ENCODE data around the gene TMEM45B.

DNA sequence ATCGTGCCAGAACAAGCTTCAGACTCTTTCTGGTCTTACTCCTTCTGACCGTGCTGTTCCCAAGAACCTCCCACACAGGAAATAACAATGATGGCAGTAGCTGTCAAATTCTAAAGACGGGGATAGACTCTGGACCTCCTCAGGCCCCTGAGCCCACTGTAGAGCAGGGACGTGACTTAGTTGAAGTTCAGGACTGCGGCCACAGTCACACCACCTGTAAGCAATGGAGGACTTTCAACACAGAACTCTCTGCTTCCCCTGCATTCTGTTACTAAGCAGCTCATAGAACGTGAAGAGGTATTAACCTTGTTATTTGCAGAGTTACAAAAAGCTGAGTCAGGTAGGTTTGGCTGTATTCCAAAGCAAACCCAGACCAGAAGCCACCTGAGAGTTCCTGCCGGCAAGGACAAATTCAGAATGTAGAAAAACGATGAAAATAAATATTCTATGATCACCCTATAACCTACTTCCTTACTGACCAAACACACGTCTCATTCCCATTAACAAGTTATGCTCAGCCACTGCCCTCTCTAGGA, 12.7 kb downstream of the TMEM45B start:
- no peak for TF ChIP-seq EP300 (IDR thresholded peaks at IDR 0.05; ENCODE audit: borderline replicate concordance in 1 of 2, low read depth in 1 of 2, low read length in 1 of 2)
- TF ChIP-seq, protein P1, sequence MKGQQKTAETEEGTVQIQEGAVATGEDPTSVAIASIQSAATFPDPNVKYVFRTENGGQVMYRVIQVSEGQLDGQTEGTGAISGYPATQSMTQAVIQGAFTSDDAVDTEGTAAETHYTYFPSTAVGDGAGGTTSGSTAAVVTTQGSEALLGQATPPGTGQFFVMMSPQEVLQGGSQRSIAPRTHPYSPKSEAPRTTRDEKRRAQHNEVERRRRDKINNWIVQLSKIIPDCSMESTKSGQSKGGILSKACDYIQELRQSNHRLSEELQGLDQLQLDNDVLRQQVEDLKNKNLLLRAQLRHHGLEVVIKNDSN (IDR thresholded peaks at IDR 0.05; ENCODE audit: borderline replicate concordance, low read depth): no peak
- no peak for TF ChIP-seq TCF12 (IDR thresholded peaks at IDR 0.05)
- TF ChIP-seq POLR2AphosphoS5 (IDR thresholded peaks at IDR 0.05; ENCODE audit: low read depth, low read length): no peak
- no peak for TF ChIP-seq SMC3 (IDR thresholded peaks at IDR 0.05; ENCODE audit: low read depth, low read length)
- no peak for TF ChIP-seq FOSL2 (IDR thresholded peaks at IDR 0.05; ENCODE audit: borderline replicate concordance, low read depth)
- TF ChIP-seq, protein P2, sequence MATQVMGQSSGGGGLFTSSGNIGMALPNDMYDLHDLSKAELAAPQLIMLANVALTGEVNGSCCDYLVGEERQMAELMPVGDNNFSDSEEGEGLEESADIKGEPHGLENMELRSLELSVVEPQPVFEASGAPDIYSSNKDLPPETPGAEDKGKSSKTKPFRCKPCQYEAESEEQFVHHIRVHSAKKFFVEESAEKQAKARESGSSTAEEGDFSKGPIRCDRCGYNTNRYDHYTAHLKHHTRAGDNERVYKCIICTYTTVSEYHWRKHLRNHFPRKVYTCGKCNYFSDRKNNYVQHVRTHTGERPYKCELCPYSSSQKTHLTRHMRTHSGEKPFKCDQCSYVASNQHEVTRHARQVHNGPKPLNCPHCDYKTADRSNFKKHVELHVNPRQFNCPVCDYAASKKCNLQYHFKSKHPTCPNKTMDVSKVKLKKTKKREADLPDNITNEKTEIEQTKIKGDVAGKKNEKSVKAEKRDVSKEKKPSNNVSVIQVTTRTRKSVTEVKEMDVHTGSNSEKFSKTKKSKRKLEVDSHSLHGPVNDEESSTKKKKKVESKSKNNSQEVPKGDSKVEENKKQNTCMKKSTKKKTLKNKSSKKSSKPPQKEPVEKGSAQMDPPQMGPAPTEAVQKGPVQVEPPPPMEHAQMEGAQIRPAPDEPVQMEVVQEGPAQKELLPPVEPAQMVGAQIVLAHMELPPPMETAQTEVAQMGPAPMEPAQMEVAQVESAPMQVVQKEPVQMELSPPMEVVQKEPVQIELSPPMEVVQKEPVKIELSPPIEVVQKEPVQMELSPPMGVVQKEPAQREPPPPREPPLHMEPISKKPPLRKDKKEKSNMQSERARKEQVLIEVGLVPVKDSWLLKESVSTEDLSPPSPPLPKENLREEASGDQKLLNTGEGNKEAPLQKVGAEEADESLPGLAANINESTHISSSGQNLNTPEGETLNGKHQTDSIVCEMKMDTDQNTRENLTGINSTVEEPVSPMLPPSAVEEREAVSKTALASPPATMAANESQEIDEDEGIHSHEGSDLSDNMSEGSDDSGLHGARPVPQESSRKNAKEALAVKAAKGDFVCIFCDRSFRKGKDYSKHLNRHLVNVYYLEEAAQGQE (IDR thresholded peaks at IDR 0.05; ENCODE audit: low read depth, low read length): no peak
- TF ChIP-seq, protein P3, sequence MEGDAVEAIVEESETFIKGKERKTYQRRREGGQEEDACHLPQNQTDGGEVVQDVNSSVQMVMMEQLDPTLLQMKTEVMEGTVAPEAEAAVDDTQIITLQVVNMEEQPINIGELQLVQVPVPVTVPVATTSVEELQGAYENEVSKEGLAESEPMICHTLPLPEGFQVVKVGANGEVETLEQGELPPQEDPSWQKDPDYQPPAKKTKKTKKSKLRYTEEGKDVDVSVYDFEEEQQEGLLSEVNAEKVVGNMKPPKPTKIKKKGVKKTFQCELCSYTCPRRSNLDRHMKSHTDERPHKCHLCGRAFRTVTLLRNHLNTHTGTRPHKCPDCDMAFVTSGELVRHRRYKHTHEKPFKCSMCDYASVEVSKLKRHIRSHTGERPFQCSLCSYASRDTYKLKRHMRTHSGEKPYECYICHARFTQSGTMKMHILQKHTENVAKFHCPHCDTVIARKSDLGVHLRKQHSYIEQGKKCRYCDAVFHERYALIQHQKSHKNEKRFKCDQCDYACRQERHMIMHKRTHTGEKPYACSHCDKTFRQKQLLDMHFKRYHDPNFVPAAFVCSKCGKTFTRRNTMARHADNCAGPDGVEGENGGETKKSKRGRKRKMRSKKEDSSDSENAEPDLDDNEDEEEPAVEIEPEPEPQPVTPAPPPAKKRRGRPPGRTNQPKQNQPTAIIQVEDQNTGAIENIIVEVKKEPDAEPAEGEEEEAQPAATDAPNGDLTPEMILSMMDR (IDR thresholded peaks at IDR 0.05): no peak
- no peak for TF ChIP-seq PBX3 (IDR thresholded peaks at IDR 0.05)
- no peak for TF ChIP-seq NFIC (IDR thresholded peaks at IDR 0.05; ENCODE audit: borderline replicate concordance)
- TF ChIP-seq EZH2phosphoT487 (IDR thresholded peaks at IDR 0.05; ENCODE audit: borderline replicate concordance, low read depth): no peak
- TF ChIP-seq JUND (IDR thresholded peaks at IDR 0.05): no peak
- TF ChIP-seq YY1 (IDR thresholded peaks at IDR 0.05; ENCODE audit: low read depth): no peak
